NCI-H748 treated with DMSO at 0.1 percent for 48 hours (cell line): ENCODE measurements around the gene RAP1GAP.

Source experiments
- DNase-seq: peaks from one replicate; lab custom pipeline; 2025; lab: John Stamatoyannopoulos, UW

RAP1GAP gene

GRCh38 chr1:21669258-21670058 is at the start of gene RAP1GAP:
Gene RAP1GAP (minus strand): TSS chr1:21669357. CDS start chr1:21620032, 49,325 bp downstream.
- DNase-seq: peak; percentile 11

DNA sequence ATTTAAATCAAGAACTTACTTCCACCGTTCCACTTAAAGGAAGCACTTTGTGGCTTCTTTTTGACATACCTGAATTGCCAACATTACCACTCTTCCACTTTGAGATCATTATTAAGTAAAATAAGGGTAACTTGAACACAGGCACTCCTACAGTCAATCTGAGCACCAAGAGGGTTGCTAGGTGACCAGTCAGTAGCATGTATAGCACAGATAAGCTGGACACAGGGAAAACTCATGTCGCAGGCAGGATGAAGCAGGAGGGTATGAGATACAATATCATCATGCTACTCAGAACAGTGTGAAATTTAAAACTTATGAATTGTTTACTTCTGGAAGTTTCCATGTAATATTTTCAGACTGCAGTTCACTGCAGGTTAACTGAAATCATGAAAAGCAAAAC is 47.0 kb upstream of the RAP1GAP start:
- no peak for DNase-seq

GRCh38 chr1:21707891-21708290 is 38.7 kb upstream of the RAP1GAP start:
- no peak for DNase-seq

GRCh38 chr1:21707086-21707840 is 38.1 kb upstream of the RAP1GAP start:
- no peak for DNase-seq

GRCh38 chr1:21706151-21706835 is 37.1 kb upstream of the RAP1GAP start:
- DNase-seq: no peak

DNA sequence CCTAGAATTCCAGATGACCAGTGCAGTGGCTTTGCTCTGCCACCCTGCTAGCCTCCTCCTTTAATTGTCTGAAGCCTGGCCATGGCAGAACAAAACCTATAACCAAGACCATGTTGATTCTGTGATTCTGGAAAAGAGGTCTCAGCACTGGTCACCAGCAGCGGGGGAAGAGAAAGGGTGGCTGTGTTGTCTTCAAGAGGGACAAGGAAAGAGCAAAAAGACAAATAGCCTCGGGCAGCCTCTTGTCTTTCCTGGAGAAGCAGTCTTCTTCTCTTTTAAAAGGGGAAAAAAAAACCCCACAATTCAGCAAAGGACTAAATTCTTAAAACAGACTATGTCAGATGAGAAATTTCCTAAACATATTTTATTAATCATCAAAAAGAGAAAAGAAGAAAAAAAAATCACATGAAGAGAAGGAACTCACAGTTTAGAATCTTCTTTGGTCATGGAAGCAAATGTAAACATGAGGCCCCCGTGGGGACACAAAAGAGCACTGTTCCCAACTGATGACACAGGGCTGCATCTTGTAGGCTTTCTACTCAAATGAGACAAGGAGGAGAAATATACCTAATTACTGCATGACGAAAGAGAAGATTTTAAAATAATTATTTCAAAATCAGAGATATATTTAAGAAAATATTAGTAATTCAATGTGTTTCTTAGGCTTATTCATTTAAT is 36.3 kb upstream of the RAP1GAP start:
- no peak for DNase-seq

- no peak for DNase-seq
These were observed 35.0 kb upstream of the RAP1GAP start for GRCh38 chr1:21704145-21704544.

- DNase-seq: no peak
These were observed 34.3 kb upstream of the RAP1GAP start for GRCh38 chr1:21703318-21703963.

GRCh38 chr1:21702780-21703179 is 33.6 kb upstream of the RAP1GAP start:
- DNase-seq: no peak

DNA sequence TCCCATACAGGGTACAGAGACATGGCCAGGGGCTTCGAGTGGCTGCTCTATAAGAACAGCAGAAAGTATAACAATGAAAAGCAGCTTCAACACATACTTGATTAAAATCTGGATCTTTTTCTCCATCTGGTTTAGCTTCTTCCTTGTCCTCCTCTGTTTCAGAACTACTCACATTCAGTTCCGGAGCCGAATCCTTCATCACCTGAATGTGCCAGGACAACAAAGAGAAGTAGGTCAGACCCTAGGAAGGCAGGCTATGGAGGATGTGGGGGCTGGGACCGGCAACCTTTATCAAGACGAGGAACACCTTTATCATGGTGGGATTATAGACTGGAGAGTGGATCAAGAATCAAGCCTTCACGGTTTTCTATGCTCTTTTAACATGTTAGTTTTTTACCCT is 32.2 kb upstream of the RAP1GAP start:
- DNase-seq: no peak

- no peak for DNase-seq
These were observed 30.9 kb upstream of the RAP1GAP start for GRCh38 chr1:21700094-21700493.

GRCh38 chr1:21696931-21697330 is 27.8 kb upstream of the RAP1GAP start:
- DNase-seq: no peak

DNA sequence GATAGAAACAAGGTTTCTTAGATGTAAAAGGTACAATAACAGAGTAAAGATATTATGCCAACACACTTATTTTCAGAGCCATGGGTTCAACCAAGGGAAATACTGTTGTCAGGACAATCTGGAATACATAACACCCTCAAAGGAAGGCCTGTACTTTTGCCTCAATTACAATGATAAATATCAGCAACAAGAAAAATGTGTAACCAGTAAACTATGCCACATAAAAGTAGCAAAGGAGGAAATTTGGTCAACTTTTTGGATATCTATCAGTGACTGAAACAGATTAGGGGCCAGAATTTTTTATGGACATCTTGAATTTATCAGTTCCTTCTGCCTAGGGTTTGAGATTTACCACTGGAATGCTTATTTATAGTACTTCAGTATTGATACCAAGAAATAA is 24.6 kb upstream of the RAP1GAP start:
- no peak for DNase-seq

DNA sequence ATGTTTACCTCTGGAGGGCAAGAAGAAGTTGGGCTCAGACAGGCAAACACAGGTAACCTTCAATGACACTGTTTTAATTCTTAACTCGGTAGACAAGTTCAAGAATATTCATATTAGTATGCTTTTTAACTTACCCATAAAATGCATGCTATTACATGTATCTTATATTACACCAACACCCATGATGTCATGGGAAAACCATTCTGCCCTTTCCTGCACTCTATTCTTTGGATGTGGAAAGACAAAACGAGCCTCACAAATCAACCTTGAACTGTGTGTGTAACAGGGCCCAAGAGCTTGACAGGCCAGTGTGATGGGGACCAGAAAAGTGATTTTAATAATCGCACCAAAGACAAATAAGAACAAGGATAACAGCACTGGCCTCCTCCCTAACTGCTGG is 22.6 kb upstream of the RAP1GAP start:
- DNase-seq: no peak

GRCh38 chr1:21689661-21690372 is 20.7 kb upstream of the RAP1GAP start:
- no peak for DNase-seq

DNA sequence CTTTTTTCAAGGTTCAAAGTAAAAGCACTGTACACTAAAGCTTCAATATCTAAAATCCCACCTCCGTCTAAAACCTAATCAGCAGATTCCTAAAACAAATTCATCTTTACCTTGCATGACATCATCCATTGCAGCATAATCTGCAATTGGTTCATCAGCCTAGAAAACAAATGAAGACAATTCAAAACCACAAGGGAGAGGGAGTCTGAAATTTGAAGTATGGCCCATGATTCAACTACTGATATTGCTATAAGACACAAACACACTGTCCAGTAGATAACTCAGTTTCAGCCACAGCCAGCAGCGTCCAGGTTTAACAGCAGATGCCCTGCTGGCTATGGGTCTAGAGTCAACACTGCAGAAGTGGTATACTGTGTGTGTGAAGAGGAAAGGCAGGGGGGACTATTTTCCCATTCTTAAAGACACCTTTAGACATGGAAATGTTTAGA is 17.9 kb upstream of the RAP1GAP start:
- DNase-seq: no peak

DNA sequence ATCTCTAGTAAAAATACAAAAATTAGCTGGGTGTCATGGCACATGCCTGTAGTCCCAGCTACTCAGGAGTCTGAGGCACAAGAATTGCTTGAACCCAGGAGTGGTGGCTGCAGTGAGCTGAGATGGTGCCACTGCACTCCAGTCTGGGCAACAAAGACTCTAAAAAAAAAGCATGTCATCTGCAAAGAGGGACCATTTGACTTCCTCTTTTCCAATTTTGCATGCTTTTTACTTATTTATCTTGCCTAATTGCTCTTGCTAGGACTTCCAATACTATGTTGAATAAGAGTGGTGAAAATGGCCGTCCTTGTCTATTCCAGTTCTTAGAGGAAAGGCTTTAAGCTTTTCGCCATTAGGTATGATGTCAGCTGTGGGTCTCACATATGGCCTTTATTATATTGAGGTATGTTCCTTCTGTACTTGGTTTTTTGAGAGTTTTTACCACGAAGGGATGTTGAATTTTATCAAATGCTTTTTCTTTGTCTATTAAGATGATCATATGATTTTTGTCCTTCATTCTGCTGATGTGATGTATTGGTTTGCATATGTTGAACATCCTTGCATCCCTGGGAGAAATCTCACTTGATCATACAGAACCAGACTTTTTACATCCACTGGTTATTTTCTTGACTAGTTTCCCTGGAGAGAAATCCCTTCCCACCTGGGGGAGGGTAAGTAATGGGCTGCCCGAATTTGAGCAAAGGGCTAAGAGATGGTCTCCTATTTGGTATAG is 17.0 kb upstream of the RAP1GAP start:
- DNase-seq: no peak

GRCh38 chr1:21681426-21681825 is 12.3 kb upstream of the RAP1GAP start:
- no peak for DNase-seq

- DNase-seq: no peak
These were observed 11.8 kb upstream of the RAP1GAP start for GRCh38 chr1:21680918-21681317.

GRCh38 chr1:21680381-21680780 is 11.2 kb upstream of the RAP1GAP start:
- DNase-seq: no peak
